Colonic mucosa (tissue), 4 donors: Measurements from ENCODE around the gene RBM20. TPM values are rescaled to one million over a fixed set of nuclear protein-coding genes. Genes with fewer than 3 reads are reported as not detected.

Source experiments
- DNase-seq: peaks from one replicate; pipeline ENCODE4 v3.0.0-alpha.2; 2020
- H3K27ac ChIP-seq: fragments of 200-600 bp; one replicate; pipeline ENCODE4 v1.8.0; 2021
- H3K27me3 ChIP-seq: fragments of 200-600 bp; one replicate; pipeline ENCODE4 v1.8.0; 2021
- H3K36me3 ChIP-seq: fragments of 200-600 bp; one replicate; pipeline ENCODE4 v1.8.0; 2021
- H3K4me1 ChIP-seq: fragments of 200-600 bp; one replicate; pipeline ENCODE4 v1.8.0; 2021; ENCODE audit warnings: mild to moderate bottlenecking
- H3K4me3 ChIP-seq: fragments of 200-600 bp; one replicate; pipeline ENCODE4 v1.8.0; 2021
- H3K9ac ChIP-seq, 2 donors: one replicate each; pipeline ENCODE4 v1.7.0; 2013; ENCODE audit warnings: control low read depth in 2 of 2, low read depth in 2 of 2, low read length in 2 of 2
- H3K9me3 ChIP-seq: fragments of 200-600 bp; one replicate; pipeline ENCODE4 v1.8.0; 2021
- CTCF ChIP-seq: fragments of 200-600 bp; IDR thresholded peaks from one replicate; pipeline ENCODE4 v1.8.0; 2022; ENCODE audit warnings: antibody characterized with exemption, mild to moderate bottlenecking
- intact Hi-C: fragments of 100-400 bp; cut with DNase I; formaldehyde crosslinking; loops from one replicate; pipeline ENCODE4 v1.14.1; 2022
- total RNA-seq, 2 donors: library from RNA; stranded (reverse); fragmentation: NEBNext Ultra II Directional in 1 of 2; extraction: Animal tissue kit (Norgen Biotek cat#: 25700) in 1 of 2; gene quantifications; one replicate each; pipeline ENCODE4 v1.2.1, GENCODE V29; 2021
- donor health status: healthy.
- donor health status: DM: no; HTN: no; CAD: no.
- donor health status: DM: no; HTN: no; CAD: no.

The RBM20 gene
- total RNA-seq, 2 donors from 2014 or later: 0.49 to 0.80 TPM

- H3K27ac ChIP-seq: peak overlapping the region; percentile 34
- no peak for DNase-seq
- intact Hi-C loops: no loop called here
- H3K4me3 ChIP-seq: no peak overlapping the region
- no peaks in the 10 kb centered on the region for H3K27me3 ChIP-seq
- H3K9me3 ChIP-seq: no peaks in the 10 kb centered on the region
- no peak for TF ChIP-seq CTCF
- peaks cover 5% of the 10 kb centered on the region for H3K4me1 ChIP-seq
- H3K9ac ChIP-seq: no peak overlapping the region
- no peaks in the 10 kb centered on the region for H3K36me3 ChIP-seq
Observed at GRCh38 chr10:110808123-110808522, 164.0 kb downstream of the RBM20 start.

DNA sequence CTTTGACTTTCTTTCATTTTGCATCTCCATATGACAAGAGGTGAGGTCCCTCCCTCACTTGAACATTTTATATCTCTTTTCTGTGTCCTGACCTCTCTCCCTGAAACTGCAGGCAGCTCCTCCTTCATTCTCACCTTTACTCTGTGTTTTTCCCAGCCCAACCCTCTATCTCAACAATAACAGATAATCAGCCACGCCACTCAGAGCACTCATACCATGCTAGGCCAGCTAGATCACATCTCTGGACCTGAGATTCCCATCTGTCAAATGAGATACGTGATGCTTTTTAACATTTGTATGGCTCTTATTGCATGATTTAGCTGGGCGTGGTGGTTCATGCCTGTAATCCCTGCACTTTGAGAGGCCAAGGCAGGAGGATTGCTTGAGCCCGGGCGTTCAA, 164.5 kb downstream of the RBM20 start:
- intact Hi-C loops: no loop called here
- Histone ChIP-seq H3K4me1 (peaks cover under 1% of the 10 kb centered on the region), H3K27me3 (no peaks in the 10 kb centered on the region), H3K27ac (peak overlapping the region; percentile 34), H3K9me3 (no peaks in the 10 kb centered on the region), H3K9ac (no peak overlapping the region), H3K36me3 (no peaks in the 10 kb centered on the region), H3K4me3 (no peak overlapping the region)
- peak; percentile 60 for DNase-seq
- no peak for TF ChIP-seq CTCF

GRCh38 chr10:110810625-110811024, 166.5 kb downstream of the RBM20 start:
- Histone ChIP-seq H3K4me1 (no peaks in the 10 kb centered on the region), H3K9me3 (no peaks in the 10 kb centered on the region), H3K27me3 (no peaks in the 10 kb centered on the region), H3K4me3 (no peak overlapping the region), H3K27ac (no peak overlapping the region), H3K36me3 (no peaks in the 10 kb centered on the region), H3K9ac (no peak overlapping the region)
- DNase-seq: no peak
- intact Hi-C loops: no loop called here
- no peak for TF ChIP-seq CTCF

- no peak for TF ChIP-seq CTCF
- no peak for DNase-seq
- H3K9me3 ChIP-seq: no peaks in the 10 kb centered on the region
- no peaks in the 10 kb centered on the region for H3K4me1 ChIP-seq
- intact Hi-C loops: no loop called here
- no peak overlapping the region for H3K27ac ChIP-seq
- no peak overlapping the region for H3K4me3 ChIP-seq
- H3K9ac ChIP-seq: no peak overlapping the region
- no peaks in the 10 kb centered on the region for H3K36me3 ChIP-seq
- no peaks in the 10 kb centered on the region for H3K27me3 ChIP-seq
Observed at GRCh38 chr10:110811791-110812581, 167.8 kb downstream of the RBM20 start.

- no peak for DNase-seq
- no peaks in the 10 kb centered on the region for H3K27me3 ChIP-seq
- H3K9me3 ChIP-seq: no peaks in the 10 kb centered on the region
- H3K27ac ChIP-seq: no peak overlapping the region
- no peaks in the 10 kb centered on the region for H3K4me1 ChIP-seq
- H3K36me3 ChIP-seq: no peaks in the 10 kb centered on the region
- H3K9ac ChIP-seq: no peak overlapping the region
- TF ChIP-seq CTCF: no peak
- intact Hi-C loops: no loop called here
- no peak overlapping the region for H3K4me3 ChIP-seq
Observed at GRCh38 chr10:110812583-110812982, 168.4 kb downstream of the RBM20 start.
